GM12878 (cell line): ENCODE data around the gene BRINP3. TPM values are rescaled to one million over a fixed set of nuclear protein-coding genes. Genes with fewer than 3 reads are reported as not detected.

Experiments
- ATAC-seq: fragments of 200-7000 bp; cut with Tn5 transposase; 3 replicates; pipeline ENCODE4 v1.9.1; 2020; ENCODE audit warnings: mild to moderate bottlenecking, moderate library complexity
- BruUV-seq: library from RNA; stranded (reverse); fragments of 400-500 nt; replicated peaks from 2 replicates; lab custom pipeline; 2021; lab: Mats Ljungman, UMichigan
- CTCF ChIA-PET: fragments of 300-600 bp; sonication (Branson Sonifier 250); formaldehyde crosslinking; extraction: SDS; loops from one replicate; lab custom pipeline; 2021; ENCODE audit warnings: inconsistent platforms; lab: Yijun Ruan, JAX
- POLR2A ChIA-PET: fragments of 350-600 bp; formaldehyde crosslinking; extraction: SDS; loops from one replicate; lab custom pipeline; 2021; ENCODE audit warnings: inconsistent platforms; lab: Charles Lee
- RAD21 ChIA-PET: fragments of 300-600 bp; sonication (Branson Sonifier 250); formaldehyde crosslinking; loops from one replicate; lab custom pipeline; 2023; ENCODE audit warnings: antibody characterized with exemption; ENCODE audit not compliant: unreplicated experiment; lab: Charles Lee
- SMC1A ChIA-PET: fragments of 300-600 bp; sonication (Branson Sonifier 250); formaldehyde crosslinking; loops from one replicate; lab custom pipeline; 2023; ENCODE audit not compliant: unreplicated experiment, uncharacterized antibody; lab: Charles Lee
- DNase-seq: peaks from one replicate; pipeline ENCODE4 v3.0.0-alpha.2; 2011; ENCODE audit warnings: low read depth, low spot score
- FAIRE-seq: peaks from 3 replicates; lab custom pipeline; 2011; peaks lifted over from hg19 to GRCh38; lab: Jason Lieb, UNC
- H2AFZ ChIP-seq: 2 replicates; pipeline ENCODE4 v1.6.0; 2011; ENCODE audit warnings: low read depth, low read length, control low read depth; ENCODE audit not compliant: control insufficient read depth
- H3K27ac ChIP-seq: 2 replicates; pipeline ENCODE4 v1.5.1; 2011; ENCODE audit warnings: control low read depth; ENCODE audit not compliant: control insufficient read depth, insufficient read depth
- H3K27me3 ChIP-seq, 2 experiments: replicated peaks in 1 of 2; 2 replicates each; pipeline versions ENCODE4 v1.6.0 to v1.6.1; 2011; ENCODE audit warnings: low read length in 1 of 2; ENCODE audit not compliant: control insufficient read depth in 2 of 2, insufficient read depth in 2 of 2
- H3K36me3 ChIP-seq, 2 experiments: 2 replicates each; pipeline ENCODE4 v1.5.1; 2011; ENCODE audit warnings: low read length in 1 of 2; ENCODE audit not compliant: control insufficient read depth in 2 of 2, insufficient read depth in 2 of 2
- H3K4me1 ChIP-seq: 2 replicates; pipeline ENCODE4 v1.6.1; 2011; ENCODE audit warnings: mild to moderate bottlenecking, low read length, moderate library complexity, mixed read lengths; ENCODE audit not compliant: control insufficient read depth, insufficient read depth
- H3K4me2 ChIP-seq: 2 replicates; pipeline ENCODE4 v1.6.0; 2011; ENCODE audit warnings: control low read depth; ENCODE audit not compliant: control insufficient read depth, insufficient read depth
- H3K4me3 ChIP-seq: fragments of 200-600 bp; sonication (generic); 2 replicates; pipeline ENCODE4 v1.5.1; 2016
- H3K79me2 ChIP-seq: 2 replicates; pipeline ENCODE4 v1.6.0; 2011; ENCODE audit warnings: low read length; ENCODE audit not compliant: control insufficient read depth, insufficient read depth
- H3K9ac ChIP-seq: 2 replicates; pipeline ENCODE4 v1.8.0; 2011; ENCODE audit warnings: low read length, control low read depth, mixed read lengths; ENCODE audit not compliant: control insufficient read depth, insufficient read depth
- H3K9me3 ChIP-seq: replicated peaks from 3 replicates; pipeline ENCODE4 v1.5.1; 2011; ENCODE audit warnings: mild to moderate bottlenecking, low read length; ENCODE audit not compliant: control insufficient read depth, insufficient read depth
- H4K20me1 ChIP-seq: 2 replicates; pipeline ENCODE4 v1.6.0; 2011; ENCODE audit not compliant: control insufficient read depth, insufficient read depth
- ESRRA ChIP-seq: IDR thresholded peaks from 2 replicates; pipeline ENCODE4 v1.6.1; 2012; ENCODE audit warnings: mild to moderate bottlenecking, low read length, improper control_type of control experiment
- IRF4 ChIP-seq: IDR thresholded peaks from 2 replicates; pipeline ENCODE4 v1.6.1; 2011; ENCODE audit warnings: low read depth, low read length
- JUNB ChIP-seq: IDR thresholded peaks from 2 replicates; pipeline ENCODE4 v1.6.1; 2016; ENCODE audit warnings: antibody characterized with exemption, mild to moderate bottlenecking
- KAT2A ChIP-seq: conservative IDR thresholded peaks from 2 replicates; pipeline ENCODE4 v1.6.1; 2011; ENCODE audit warnings: low read depth, low read length; ENCODE audit not compliant: control insufficient read depth
- MEF2B ChIP-seq: fragments of 450-650 bp; IDR thresholded peaks from 2 replicates; pipeline ENCODE4 v1.6.1; 2018; ENCODE audit warnings: mild to moderate bottlenecking, moderate library complexity; ENCODE audit not compliant: partially characterized antibody, poor library complexity, severe bottlenecking
- NFXL1 ChIP-seq: fragments of 450-650 bp; IDR thresholded peaks from 2 replicates; pipeline ENCODE4 v1.6.1; 2017; ENCODE audit warnings: antibody characterized with exemption, mild to moderate bottlenecking, borderline replicate concordance
- RCOR1 ChIP-seq: conservative IDR thresholded peaks from 2 replicates; pipeline ENCODE4 v1.6.1; 2012; ENCODE audit warnings: low read depth, low read length, improper control_type of control experiment
- SKIL ChIP-seq: fragments of 450-650 bp; IDR thresholded peaks from 2 replicates; pipeline ENCODE4 v1.6.1; 2017; ENCODE audit warnings: mild to moderate bottlenecking, low read depth, inconsistent platforms; ENCODE audit not compliant: poor library complexity, severe bottlenecking
- SPI1 ChIP-seq: IDR thresholded peaks from 2 replicates; pipeline ENCODE4 v1.6.1; 2011; ENCODE audit warnings: low read depth, mild to moderate bottlenecking, low read length, moderate library complexity, borderline replicate concordance; ENCODE audit not compliant: insufficient read depth
- TCF12 ChIP-seq: IDR thresholded peaks from 2 replicates; pipeline ENCODE4 v1.6.1; 2011; ENCODE audit warnings: low read depth, mild to moderate bottlenecking, low read length
- TCF3 ChIP-seq: IDR thresholded peaks from 2 replicates; pipeline ENCODE4 v1.6.1; 2012; ENCODE audit warnings: low read depth, mild to moderate bottlenecking, low read length, borderline replicate concordance; ENCODE audit not compliant: insufficient read depth
- TCF7 ChIP-seq: IDR thresholded peaks from 2 replicates; pipeline ENCODE4 v1.6.1; 2014; ENCODE audit warnings: antibody characterized with exemption, borderline replicate concordance
- WGBS: methylation state at CpG from one replicate; pipeline ENCODE4 v1.1.6; 2016; ENCODE audit warnings: low lambda C conversion rate; ENCODE audit not compliant: insufficient replicate concordance, insufficient coverage; ENCODE audit errors: missing lambda C conversion rate; 5-methylcytosine and 5-hydroxymethylcytosine counted together
- in situ Hi-C: fragments of 300-500 bp; cut with MboI; formaldehyde crosslinking; loops from 9 replicates; pipeline ENCODE4 v1.14.3; 2018; ENCODE audit warnings: mixed read lengths
- intact Hi-C: fragments of 100-400 bp; cut with micrococcal nuclease; formaldehyde crosslinking; loops from one replicate; pipeline ENCODE4 v1.14.2; 2022; ENCODE audit not compliant: unreplicated experiment
- polyA plus RNA-seq, 11 experiments: library from polyadenylated mRNA; depleted of rRNA in 4 of 11; unstranded in 6 of 11; stranded (reverse) in 5 of 11; fragments of >200 nt; fragmentation: Nextera tagmentation in 4 of 11; fragmentation: Illumina TruSeq in 1 of 11; extraction: Ambion mirVana in 4 of 11; extraction: Trizol in 1 of 11; gene quantifications; 1 replicate in 1 of 11; 2 replicates in 10 of 11; pipeline versions ENCODE4 v1.2.1 to v1.2.3, GENCODE V29; 2011 to 2016; ENCODE audit warnings: inconsistent platforms in 2 of 11, missing spikeins in 2 of 11, low read depth in 1 of 11
- total RNA-seq, 4 experiments: library from RNA; depleted of rRNA in 3 of 4; stranded (reverse); fragments of >200 nt in 3 of 4; fragmentation: Illumina TruSeq in 1 of 4; extraction: Trizol in 1 of 4; gene quantifications; 2 replicates each; pipeline versions ENCODE4 v1.2.1 to v1.2.3, GENCODE V29; 2013 to 2021
- TF ChIP-seq, protein P1 (sequence below): fragments of 450-650 bp; IDR thresholded peaks from 2 replicates; pipeline ENCODE4 v1.6.1; 2017; ENCODE audit warnings: mild to moderate bottlenecking, moderate library complexity
- TF ChIP-seq, protein P2 (sequence below): fragments of 450-650 bp; IDR thresholded peaks from 2 replicates; pipeline ENCODE4 v1.6.1; 2014; ENCODE audit warnings: mild to moderate bottlenecking

The BRINP3 gene
- total and polyA plus RNA-seq, 10 of the 15 experiments (the other 5 are each of a cell fraction or from before 2014, with no cell fraction given), result under 0.01 TPM; not detected in 9

DNA sequence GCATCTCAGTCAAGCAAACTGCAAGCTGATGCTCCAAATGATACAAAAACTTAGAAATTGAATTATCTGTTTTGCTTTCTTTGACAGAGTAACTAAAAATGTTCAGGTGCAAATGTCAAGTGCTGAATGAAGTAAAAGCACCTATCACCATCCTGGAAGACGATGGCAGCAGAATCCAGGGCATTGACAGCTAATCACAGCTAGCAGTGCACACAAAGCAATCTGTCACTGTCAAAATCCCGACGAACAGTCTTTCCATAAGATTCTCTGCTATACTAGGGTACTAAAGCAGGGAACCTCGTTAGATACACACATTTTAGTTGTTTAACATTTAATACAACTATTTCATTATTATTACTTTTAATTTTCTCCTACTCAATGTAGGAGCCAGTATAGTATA lies 233.3 kb downstream of the BRINP3 start:
- H3K4me1 ChIP-seq, result no peaks in the 10 kb centered on the region
- in situ Hi-C loops, result no loop called here
- ChIA-PET RAD21 (no interaction called here), SMC1A (no interaction called here), POLR2A (no interaction called here), CTCF (interaction anchor here (0.6 kb wide), 1 partner anchor 10 kb away, joined by 3 read pairs; no protein-coding TSS in a partner anchor)
- DNase-seq (no peak), FAIRE-seq (no peak), ATAC-seq (no peak)
- no TSS peak for BruUV-seq
- no peak overlapping the region for H3K4me3 ChIP-seq
- no peak overlapping the region for H3K27ac ChIP-seq
- no peaks in the 10 kb centered on the region for H3K9me3 ChIP-seq
- no peak overlapping the region for H3K9ac ChIP-seq
- H3K4me2 ChIP-seq, result no peak overlapping the region
- no peaks in the 10 kb centered on the region for H3K27me3 ChIP-seq
- H3K79me2 ChIP-seq, result no peaks in the 10 kb centered on the region
- TF ChIP-seq, protein P1, sequence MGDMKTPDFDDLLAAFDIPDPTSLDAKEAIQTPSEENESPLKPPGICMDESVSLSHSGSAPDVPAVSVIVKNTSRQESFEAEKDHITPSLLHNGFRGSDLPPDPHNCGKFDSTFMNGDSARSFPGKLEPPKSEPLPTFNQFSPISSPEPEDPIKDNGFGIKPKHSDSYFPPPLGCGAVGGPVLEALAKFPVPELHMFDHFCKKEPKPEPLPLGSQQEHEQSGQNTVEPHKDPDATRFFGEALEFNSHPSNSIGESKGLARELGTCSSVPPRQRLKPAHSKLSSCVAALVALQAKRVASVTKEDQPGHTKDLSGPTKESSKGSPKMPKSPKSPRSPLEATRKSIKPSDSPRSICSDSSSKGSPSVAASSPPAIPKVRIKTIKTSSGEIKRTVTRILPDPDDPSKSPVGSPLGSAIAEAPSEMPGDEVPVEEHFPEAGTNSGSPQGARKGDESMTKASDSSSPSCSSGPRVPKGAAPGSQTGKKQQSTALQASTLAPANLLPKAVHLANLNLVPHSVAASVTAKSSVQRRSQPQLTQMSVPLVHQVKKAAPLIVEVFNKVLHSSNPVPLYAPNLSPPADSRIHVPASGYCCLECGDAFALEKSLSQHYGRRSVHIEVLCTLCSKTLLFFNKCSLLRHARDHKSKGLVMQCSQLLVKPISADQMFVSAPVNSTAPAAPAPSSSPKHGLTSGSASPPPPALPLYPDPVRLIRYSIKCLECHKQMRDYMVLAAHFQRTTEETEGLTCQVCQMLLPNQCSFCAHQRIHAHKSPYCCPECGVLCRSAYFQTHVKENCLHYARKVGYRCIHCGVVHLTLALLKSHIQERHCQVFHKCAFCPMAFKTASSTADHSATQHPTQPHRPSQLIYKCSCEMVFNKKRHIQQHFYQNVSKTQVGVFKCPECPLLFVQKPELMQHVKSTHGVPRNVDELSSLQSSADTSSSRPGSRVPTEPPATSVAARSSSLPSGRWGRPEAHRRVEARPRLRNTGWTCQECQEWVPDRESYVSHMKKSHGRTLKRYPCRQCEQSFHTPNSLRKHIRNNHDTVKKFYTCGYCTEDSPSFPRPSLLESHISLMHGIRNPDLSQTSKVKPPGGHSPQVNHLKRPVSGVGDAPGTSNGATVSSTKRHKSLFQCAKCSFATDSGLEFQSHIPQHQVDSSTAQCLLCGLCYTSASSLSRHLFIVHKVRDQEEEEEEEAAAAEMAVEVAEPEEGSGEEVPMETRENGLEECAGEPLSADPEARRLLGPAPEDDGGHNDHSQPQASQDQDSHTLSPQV, result no peak
- TF ChIP-seq TCF7 (no peak), TCF3 (no peak), ESRRA (no peak), TCF12 (no peak), KAT2A (no peak), RCOR1 (no peak), SKIL (no peak), MEF2B (no peak), JUNB (no peak), SPI1 (no peak), IRF4 (no peak), NFXL1 (no peak)
- TF ChIP-seq, protein P2, sequence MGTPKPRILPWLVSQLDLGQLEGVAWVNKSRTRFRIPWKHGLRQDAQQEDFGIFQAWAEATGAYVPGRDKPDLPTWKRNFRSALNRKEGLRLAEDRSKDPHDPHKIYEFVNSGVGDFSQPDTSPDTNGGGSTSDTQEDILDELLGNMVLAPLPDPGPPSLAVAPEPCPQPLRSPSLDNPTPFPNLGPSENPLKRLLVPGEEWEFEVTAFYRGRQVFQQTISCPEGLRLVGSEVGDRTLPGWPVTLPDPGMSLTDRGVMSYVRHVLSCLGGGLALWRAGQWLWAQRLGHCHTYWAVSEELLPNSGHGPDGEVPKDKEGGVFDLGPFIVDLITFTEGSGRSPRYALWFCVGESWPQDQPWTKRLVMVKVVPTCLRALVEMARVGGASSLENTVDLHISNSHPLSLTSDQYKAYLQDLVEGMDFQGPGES, result no peak
- no peak overlapping the region for H2AFZ ChIP-seq
- WGBS, result 24% methylated on average over 4 of the region's 4 CpGs
- no peaks in the 10 kb centered on the region for H3K36me3 ChIP-seq
- H4K20me1 ChIP-seq, result no peaks in the 10 kb centered on the region
- intact Hi-C loops, result no loop called here
